ENCODE measurements around the gene SLC30A7.

SLC30A7 gene

GRCh38 chr1:100875228-100875627 lies 20.7 kb upstream of the SLC30A7 start:
- no peaks in the 10 kb centered on the region for H3K4me1 ChIP-seq (ENCODE audit: low read depth, poor library complexity, severe bottlenecking)
- H3K36me3 ChIP-seq (ENCODE audit: insufficient read depth), result no peaks in the 10 kb centered on the region
- no peak overlapping the region for H3K4me3 ChIP-seq (IDR thresholded peaks at IDR 0.05; ENCODE audit: insufficient read depth, low read depth, low read length)
- no peak for TF ChIP-seq CTCF (conservative IDR thresholded peaks at IDR 0.05; ENCODE audit: low read depth, low read length)
- H2AFZ ChIP-seq (ENCODE audit: low read depth), result no peak overlapping the region
- no peaks in the 10 kb centered on the region for H4K20me1 ChIP-seq (ENCODE audit: insufficient read depth)
- no peak overlapping the region for H3K4me2 ChIP-seq
- H3K9ac ChIP-seq, result no peak overlapping the region
- no peaks in the 10 kb centered on the region for H3K79me2 ChIP-seq (ENCODE audit: insufficient read depth, low read depth)
- no peaks in the 10 kb centered on the region for H3K27me3 ChIP-seq (ENCODE audit: insufficient read depth, low read depth)
- H3K27ac ChIP-seq, result no peak overlapping the region

GRCh38 chr1:100876291-100876690 lies 19.6 kb upstream of the SLC30A7 start:
- Histone ChIP-seq H3K4me3 (IDR thresholded peaks at IDR 0.05; ENCODE audit: insufficient read depth, low read depth, low read length) (no peak overlapping the region), H2AFZ (ENCODE audit: low read depth) (no peak overlapping the region), H3K4me2 (no peak overlapping the region), H3K36me3 (ENCODE audit: insufficient read depth) (no peaks in the 10 kb centered on the region), H3K79me2 (ENCODE audit: insufficient read depth, low read depth) (no peaks in the 10 kb centered on the region), H3K9ac (no peak overlapping the region), H3K4me1 (ENCODE audit: low read depth, poor library complexity, severe bottlenecking) (no peaks in the 10 kb centered on the region), H4K20me1 (ENCODE audit: insufficient read depth) (no peaks in the 10 kb centered on the region), H3K27me3 (ENCODE audit: insufficient read depth, low read depth) (no peaks in the 10 kb centered on the region), H3K27ac (no peak overlapping the region)
- no peak for TF ChIP-seq CTCF (conservative IDR thresholded peaks at IDR 0.05; ENCODE audit: low read depth, low read length)

DNA sequence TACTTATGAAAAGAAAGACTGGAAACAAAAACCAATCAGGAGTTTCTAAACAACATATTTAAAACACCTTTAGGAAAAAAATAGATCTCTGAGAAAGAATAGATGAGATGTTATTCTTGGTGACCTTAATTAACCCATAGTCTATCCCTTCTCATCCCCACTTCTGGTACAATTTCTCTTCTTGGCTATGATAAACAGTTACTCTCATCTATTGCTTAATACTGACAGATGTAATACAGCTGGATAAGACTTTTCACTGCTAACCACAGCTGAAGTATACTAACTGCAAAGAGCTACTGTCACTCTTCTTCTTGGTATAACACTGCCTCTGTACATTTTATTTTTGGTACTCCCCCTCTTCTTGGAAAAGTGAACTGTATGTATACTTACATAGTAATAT lies 16.5 kb upstream of the SLC30A7 start:
- no peak for TF ChIP-seq CTCF (conservative IDR thresholded peaks at IDR 0.05; ENCODE audit: low read depth, low read length)
- no peaks in the 10 kb centered on the region for H3K4me1 ChIP-seq (ENCODE audit: low read depth, poor library complexity, severe bottlenecking)
- H3K79me2 ChIP-seq (ENCODE audit: insufficient read depth, low read depth), result no peaks in the 10 kb centered on the region
- no peak overlapping the region for H3K4me3 ChIP-seq (IDR thresholded peaks at IDR 0.05; ENCODE audit: insufficient read depth, low read depth, low read length)
- H3K4me2 ChIP-seq, result no peak overlapping the region
- no peak overlapping the region for H3K27ac ChIP-seq
- H3K9ac ChIP-seq, result no peak overlapping the region
- H3K27me3 ChIP-seq (ENCODE audit: insufficient read depth, low read depth), result no peaks in the 10 kb centered on the region
- H2AFZ ChIP-seq (ENCODE audit: low read depth), result no peak overlapping the region
- H3K36me3 ChIP-seq (ENCODE audit: insufficient read depth), result no peaks in the 10 kb centered on the region
- no peaks in the 10 kb centered on the region for H4K20me1 ChIP-seq (ENCODE audit: insufficient read depth)

DNA sequence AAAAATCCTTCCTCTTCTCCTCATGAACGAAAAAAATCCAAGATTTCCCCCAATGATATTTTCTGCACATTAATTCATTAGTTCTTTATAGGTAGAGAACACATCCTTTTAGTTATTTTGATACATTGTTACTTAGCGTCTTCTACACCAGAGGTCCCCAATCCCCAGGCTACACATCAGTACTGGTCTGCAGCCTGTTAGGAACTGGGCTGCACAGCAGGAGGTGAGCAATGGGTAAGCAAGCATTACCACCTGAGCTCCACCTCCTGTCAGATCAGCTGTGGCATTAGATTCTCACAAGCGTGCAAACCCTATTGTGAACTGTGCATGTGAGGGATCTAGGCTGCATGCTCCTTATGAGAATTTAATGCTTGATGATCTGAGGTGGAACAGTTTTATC lies 14.2 kb upstream of the SLC30A7 start:
- Histone ChIP-seq H3K79me2 (ENCODE audit: insufficient read depth, low read depth) (no peaks in the 10 kb centered on the region), H3K4me3 (IDR thresholded peaks at IDR 0.05; ENCODE audit: insufficient read depth, low read depth, low read length) (no peak overlapping the region), H2AFZ (ENCODE audit: low read depth) (no peak overlapping the region), H4K20me1 (ENCODE audit: insufficient read depth) (no peaks in the 10 kb centered on the region), H3K36me3 (ENCODE audit: insufficient read depth) (no peaks in the 10 kb centered on the region), H3K9ac (no peak overlapping the region), H3K4me2 (no peak overlapping the region), H3K27ac (no peak overlapping the region), H3K4me1 (ENCODE audit: low read depth, poor library complexity, severe bottlenecking) (no peaks in the 10 kb centered on the region), H3K27me3 (ENCODE audit: insufficient read depth, low read depth) (no peaks in the 10 kb centered on the region)
- no peak for TF ChIP-seq CTCF (conservative IDR thresholded peaks at IDR 0.05; ENCODE audit: low read depth, low read length)

DNA sequence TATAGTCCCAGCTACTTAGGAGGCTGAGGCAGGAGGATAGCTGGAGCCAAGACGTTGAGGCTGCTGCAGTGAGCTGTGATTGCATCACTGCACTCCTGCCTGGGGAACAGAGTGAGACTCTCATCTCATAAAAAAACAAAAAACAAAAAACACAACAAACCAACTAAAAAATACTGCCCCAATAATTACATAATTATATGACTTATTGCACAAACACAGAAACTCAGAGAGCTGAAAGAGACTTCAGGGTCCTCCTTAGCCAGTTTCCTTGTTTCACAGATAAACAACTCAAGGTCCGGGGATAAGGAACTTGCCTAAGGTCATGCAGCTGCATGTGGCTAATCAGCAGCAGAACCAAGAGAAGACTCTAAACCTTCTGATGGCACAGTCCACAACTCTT lies 13.2 kb upstream of the SLC30A7 start:
- no peak for TF ChIP-seq CTCF (conservative IDR thresholded peaks at IDR 0.05; ENCODE audit: low read depth, low read length)
- no peaks in the 10 kb centered on the region for H3K4me1 ChIP-seq (ENCODE audit: low read depth, poor library complexity, severe bottlenecking)
- no peak overlapping the region for H3K9ac ChIP-seq
- H3K4me2 ChIP-seq, result no peak overlapping the region
- H3K27me3 ChIP-seq (ENCODE audit: insufficient read depth, low read depth), result no peaks in the 10 kb centered on the region
- H3K27ac ChIP-seq, result no peak overlapping the region
- no peak overlapping the region for H3K4me3 ChIP-seq (IDR thresholded peaks at IDR 0.05; ENCODE audit: insufficient read depth, low read depth, low read length)
- no peaks in the 10 kb centered on the region for H3K36me3 ChIP-seq (ENCODE audit: insufficient read depth)
- no peaks in the 10 kb centered on the region for H3K79me2 ChIP-seq (ENCODE audit: insufficient read depth, low read depth)
- no peak overlapping the region for H2AFZ ChIP-seq (ENCODE audit: low read depth)
- no peaks in the 10 kb centered on the region for H4K20me1 ChIP-seq (ENCODE audit: insufficient read depth)

All from KMS-11 (cell line).